Astrocyte (in vitro differentiated cells and primary cell): ENCODE results near the gene CDK5R1. TPM values are rescaled to one million over a fixed set of nuclear protein-coding genes. Genes with fewer than 3 reads are reported as not detected.

ENCODE experiments used
- DNase-seq: peaks from one replicate; pipeline ENCODE4 v3.0.0-alpha.2; 2010; ENCODE audit warnings: low read depth
- FAIRE-seq: peaks from 2 replicates; lab custom pipeline; 2011; peaks lifted over from hg19 to GRCh38; lab: Jason Lieb, UNC
- H2AFZ ChIP-seq: 2 replicates; pipeline ENCODE4 v1.6.0; 2012; ENCODE audit warnings: low read depth, low read length, inconsistent platforms
- H3K27ac ChIP-seq: 2 replicates; pipeline ENCODE4 v1.5.1; 2011; ENCODE audit warnings: low read depth, low read length, inconsistent platforms
- H3K27me3 ChIP-seq: 2 replicates; pipeline ENCODE4 v1.6.0; 2011; ENCODE audit warnings: low read length, inconsistent platforms; ENCODE audit not compliant: insufficient read depth
- H3K36me3 ChIP-seq: 2 replicates; pipeline ENCODE4 v1.5.1; 2011; ENCODE audit warnings: low read length, inconsistent platforms; ENCODE audit not compliant: insufficient read depth
- H3K4me1 ChIP-seq: 2 replicates; pipeline ENCODE4 v1.5.1; 2011; ENCODE audit warnings: low read length, inconsistent platforms; ENCODE audit not compliant: insufficient read depth
- H3K4me2 ChIP-seq: 2 replicates; pipeline ENCODE4 v1.6.0; 2012; ENCODE audit warnings: low read length, inconsistent platforms
- H3K4me3 ChIP-seq: 2 replicates; pipeline ENCODE4 v1.5.1; 2011; ENCODE audit warnings: low read depth, mild to moderate bottlenecking, low read length, inconsistent platforms; ENCODE audit not compliant: insufficient read depth
- H3K79me2 ChIP-seq: 2 replicates; pipeline ENCODE4 v1.6.0; 2012; ENCODE audit warnings: mild to moderate bottlenecking, low read length, inconsistent platforms; ENCODE audit not compliant: insufficient read depth
- H3K9ac ChIP-seq: 2 replicates; pipeline ENCODE4 v1.6.0; 2012; ENCODE audit warnings: mild to moderate bottlenecking, low read length, inconsistent platforms
- H3K9me3 ChIP-seq: 2 replicates; pipeline ENCODE4 v1.5.1; 2012; ENCODE audit warnings: low read depth, mild to moderate bottlenecking, low read length, inconsistent platforms; ENCODE audit not compliant: insufficient read depth
- H4K20me1 ChIP-seq: 2 replicates; pipeline ENCODE4 v1.6.0; 2012; ENCODE audit warnings: low read length, inconsistent platforms; ENCODE audit not compliant: insufficient read depth
- H3K27ac Mint-ChIP-seq: one replicate; pipeline ENCODE4 v1.8.0; 2021; ENCODE audit warnings: mild to moderate bottlenecking, mixed read lengths; ENCODE audit not compliant: unreplicated experiment
- H3K27me3 Mint-ChIP-seq: one replicate; pipeline ENCODE4 v1.8.0; 2021; ENCODE audit warnings: low read depth, mixed read lengths; ENCODE audit not compliant: unreplicated experiment
- H3K36me3 Mint-ChIP-seq: one replicate; pipeline ENCODE4 v1.8.0; 2021; ENCODE audit warnings: low read depth, mixed read lengths; ENCODE audit not compliant: unreplicated experiment
- H3K4me1 Mint-ChIP-seq: one replicate; pipeline ENCODE4 v1.8.0; 2021; ENCODE audit warnings: low read depth, mixed read lengths; ENCODE audit not compliant: unreplicated experiment
- H3K4me3 Mint-ChIP-seq: one replicate; pipeline ENCODE4 v1.8.0; 2021; ENCODE audit warnings: mild to moderate bottlenecking, moderate library complexity, mixed read lengths; ENCODE audit not compliant: unreplicated experiment
- H3K9me3 Mint-ChIP-seq: one replicate; pipeline ENCODE4 v1.8.0; 2021; ENCODE audit warnings: mild to moderate bottlenecking, mixed read lengths; ENCODE audit not compliant: unreplicated experiment
- CTCF ChIP-seq: IDR thresholded peaks from 2 replicates; pipeline ENCODE4 v1.5.1; 2011; ENCODE audit warnings: low read depth, mild to moderate bottlenecking, inconsistent platforms, low read length, moderate library complexity; ENCODE audit not compliant: insufficient read depth
- EZH2 ChIP-seq: IDR thresholded peaks from 2 replicates; pipeline ENCODE4 v1.6.1; 2012; ENCODE audit warnings: mild to moderate bottlenecking, low read length, inconsistent platforms; ENCODE audit not compliant: insufficient read depth
- total RNA-seq: library from RNA; stranded (reverse); gene quantifications from 2 replicates; pipeline ENCODE4 v1.2.1, GENCODE V29; 2021

Gene CDK5R1
- total RNA-seq, 1 donor from 2014 or later = 7.6 TPM

- Mint-ChIP-seq H3K4me3 (peak overlapping the region; percentile 20), H3K27ac (no peak overlapping the region), H3K9me3 (no peaks in the 10 kb centered on the region), H3K4me1 (peaks cover 30% of the 10 kb centered on the region), H3K27me3 (no peaks in the 10 kb centered on the region), H3K36me3 (no peaks in the 10 kb centered on the region)
- no peak for FAIRE-seq
- no peaks in the 10 kb centered on the region for H3K36me3 ChIP-seq
- H4K20me1 ChIP-seq = no peaks in the 10 kb centered on the region
- no peak overlapping the region for H3K9ac ChIP-seq
- H3K9me3 ChIP-seq = no peaks in the 10 kb centered on the region
- peak overlapping the region; percentile 63 for H3K4me2 ChIP-seq
- no peak overlapping the region for H3K4me3 ChIP-seq
- TF ChIP-seq EZH2 = no peak
- TF ChIP-seq CTCF = no peak
- no peak overlapping the region for H2AFZ ChIP-seq
- no peaks in the 10 kb centered on the region for H3K27me3 ChIP-seq
- H3K4me1 ChIP-seq = peaks cover 20% of the 10 kb centered on the region
- no peak overlapping the region for H3K27ac ChIP-seq
- no peak for DNase-seq
- H3K79me2 ChIP-seq = no peaks in the 10 kb centered on the region
Observed at GRCh38 chr17:32503251-32504165, 16.7 kb downstream of the CDK5R1 start.

DNA sequence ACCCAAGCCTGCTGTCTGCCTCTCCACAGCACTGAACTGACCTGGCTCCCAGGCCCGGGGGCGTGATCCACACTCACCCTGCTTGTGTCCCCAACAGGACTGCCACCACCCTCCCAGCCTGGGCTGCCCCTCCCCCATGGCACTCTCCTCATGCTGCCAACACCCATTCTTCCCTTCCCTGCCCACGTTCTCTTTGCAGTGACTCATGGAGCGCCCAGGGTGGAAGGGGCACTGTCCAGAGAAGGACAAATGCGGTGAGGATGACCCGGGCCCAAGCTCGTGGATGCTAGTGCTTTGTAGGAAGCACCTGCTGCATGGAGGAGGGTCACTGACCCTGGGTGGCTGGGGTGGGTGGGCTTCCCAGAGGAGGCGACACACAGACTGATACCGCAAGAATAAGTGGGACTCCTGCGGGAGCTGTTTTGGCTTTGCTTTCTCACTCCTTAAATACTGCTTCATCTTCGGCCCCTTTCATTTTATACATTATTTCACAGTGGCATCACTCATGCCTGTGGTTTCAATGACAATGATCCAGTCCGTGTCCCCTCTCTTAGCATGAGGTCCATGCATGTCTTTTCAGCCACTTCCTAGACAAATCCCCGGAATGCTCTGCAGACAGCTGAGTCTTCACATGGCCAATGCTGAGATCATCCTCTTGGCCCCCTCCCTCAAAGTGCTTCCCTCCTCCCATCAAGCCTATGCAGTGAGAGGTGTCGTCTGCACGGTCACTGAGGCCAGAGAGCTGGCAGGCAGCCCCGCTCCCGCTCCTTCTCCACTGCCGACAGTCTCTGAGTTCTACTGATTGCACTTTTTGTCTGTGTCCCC is 17.6 kb downstream of the CDK5R1 start:
- Histone ChIP-seq H4K20me1 (no peaks in the 10 kb centered on the region), H3K4me1 (peaks cover 20% of the 10 kb centered on the region), H3K9me3 (no peaks in the 10 kb centered on the region), H3K4me2 (peak overlapping the region; percentile 63), H3K36me3 (no peaks in the 10 kb centered on the region), H2AFZ (peak overlapping the region; percentile 55), H3K27me3 (no peaks in the 10 kb centered on the region), H3K27ac (no peak overlapping the region), H3K9ac (no peak overlapping the region), H3K4me3 (no peak overlapping the region), H3K79me2 (no peaks in the 10 kb centered on the region)
- Mint-ChIP-seq H3K9me3 (no peaks in the 10 kb centered on the region), H3K27me3 (no peaks in the 10 kb centered on the region), H3K4me1 (peaks cover 29% of the 10 kb centered on the region), H3K4me3 (peak overlapping the region; percentile 37), H3K36me3 (no peaks in the 10 kb centered on the region), H3K27ac (peak overlapping the region; percentile 81)
- TF ChIP-seq EZH2 (no peak), CTCF (no peak)
- DNase-seq (peak; percentile 31), FAIRE-seq (peak; percentile 73)
